Superior temporal gyrus (tissue), 1 donor: Measurements from ENCODE around the gene GK2.

Experiments used
- DNase-seq: peaks from one replicate; pipeline ENCODE4 v3.0.0-alpha.2; 2016; ENCODE audit errors: extremely low spot score

Gene GK2

GRCh38 chr4:79408063-79408462, at the start of gene GK2:
TSS of gene GK2 (minus strand) at chr4:79408228. CDS start at chr4:79408200, 28 bp downstream.
- no peak for DNase-seq

- DNase-seq = no peak
Observed at GRCh38 chr4:79455216-79455615, 47.2 kb upstream of the GK2 start.

- no peak for DNase-seq
Observed at GRCh38 chr4:79454656-79455055, 46.6 kb upstream of the GK2 start.

- DNase-seq = peak; percentile 50
Observed at GRCh38 chr4:79450053-79450452, 42.0 kb upstream of the GK2 start.

- DNase-seq = no peak
Observed at GRCh38 chr4:79446145-79446544, 38.1 kb upstream of the GK2 start.

GRCh38 chr4:79445371-79445781, 37.3 kb upstream of the GK2 start:
- DNase-seq = no peak

- no peak for DNase-seq
Observed at GRCh38 chr4:79442422-79442821, 34.4 kb upstream of the GK2 start.

- DNase-seq = no peak
Observed at GRCh38 chr4:79439489-79439888, 31.5 kb upstream of the GK2 start.

GRCh38 chr4:79431839-79432238, 23.8 kb upstream of the GK2 start:
- no peak for DNase-seq

GRCh38 chr4:79429113-79429903, 21.3 kb upstream of the GK2 start:
- DNase-seq = no peak

- DNase-seq = no peak
Observed at GRCh38 chr4:79426989-79427388, 19.0 kb upstream of the GK2 start.

- DNase-seq = no peak
Observed at GRCh38 chr4:79425586-79425985, 17.6 kb upstream of the GK2 start.

GRCh38 chr4:79421483-79421882, 13.5 kb upstream of the GK2 start:
- no peak for DNase-seq

- no peak for DNase-seq
Observed at GRCh38 chr4:79413886-79414285, 5.9 kb upstream of the GK2 start.

- DNase-seq = no peak
Observed at GRCh38 chr4:79413032-79413885, 5.2 kb upstream of the GK2 start.

- no peak for DNase-seq
Observed at GRCh38 chr4:79404666-79405065, 3.4 kb downstream of the GK2 start.

- DNase-seq = no peak
Observed at GRCh38 chr4:79403356-79403755, 4.7 kb downstream of the GK2 start.

GRCh38 chr4:79402332-79402851, 5.6 kb downstream of the GK2 start:
- no peak for DNase-seq

GRCh38 chr4:79399076-79399475, 9.0 kb downstream of the GK2 start:
- no peak for DNase-seq

- no peak for DNase-seq
Observed at GRCh38 chr4:79397951-79398350, 10.1 kb downstream of the GK2 start.

- no peak for DNase-seq
Observed at GRCh38 chr4:79396794-79397193, 11.2 kb downstream of the GK2 start.

- DNase-seq = no peak
Observed at GRCh38 chr4:79395841-79396240, 12.2 kb downstream of the GK2 start.

- DNase-seq = no peak
Observed at GRCh38 chr4:79390890-79391289, 17.1 kb downstream of the GK2 start.
